GM18867 (cell line): ENCODE results near the gene OTULIN.

ENCODE experiments used
- ATAC-seq: cut with Tn5 transposase; IDR thresholded peaks from one replicate; pipeline ENCODE4 v1.9.1; 2021; ENCODE audit warnings: mild to moderate bottlenecking, moderate library complexity; ENCODE audit not compliant: unreplicated experiment

OTULIN gene

GRCh38 chr5:14664270-14665100 lies at the start of gene OTULIN:
TSS of gene OTULIN (plus strand) at chr5:14664718. CDS start at chr5:14664826, 108 bp downstream.
- ATAC-seq: peak; percentile 68

- ATAC-seq: no peak
Observed at GRCh38 chr5:14615365-14615764, 49.2 kb upstream of the OTULIN start.

GRCh38 chr5:14617441-14617840 lies 47.1 kb upstream of the OTULIN start:
- ATAC-seq: no peak

GRCh38 chr5:14627270-14627669 lies 37.2 kb upstream of the OTULIN start:
- no peak for ATAC-seq

- no peak for ATAC-seq
Observed at GRCh38 chr5:14628346-14628745, 36.2 kb upstream of the OTULIN start.

GRCh38 chr5:14630671-14631070 lies 33.8 kb upstream of the OTULIN start:
- ATAC-seq: no peak

- ATAC-seq: no peak
Observed at GRCh38 chr5:14635656-14636055, 28.9 kb upstream of the OTULIN start.

- no peak for ATAC-seq
Observed at GRCh38 chr5:14640765-14641164, 23.8 kb upstream of the OTULIN start.

GRCh38 chr5:14644623-14645237 lies 19.8 kb upstream of the OTULIN start:
- ATAC-seq: no peak

- no peak for ATAC-seq
Observed at GRCh38 chr5:14650052-14650451, 14.5 kb upstream of the OTULIN start.

- no peak for ATAC-seq
Observed at GRCh38 chr5:14655146-14655741, 9.3 kb upstream of the OTULIN start.

GRCh38 chr5:14656898-14657297 lies 7.6 kb upstream of the OTULIN start:
- no peak for ATAC-seq

- no peak for ATAC-seq
Observed at GRCh38 chr5:14659821-14660607, 4.5 kb upstream of the OTULIN start.

- ATAC-seq: no peak
Observed at GRCh38 chr5:14660833-14661232, 3.7 kb upstream of the OTULIN start.

GRCh38 chr5:14662721-14663260 lies 1.7 kb upstream of the OTULIN start:
- no peak for ATAC-seq

GRCh38 chr5:14663734-14664269 lies 716 bp upstream of the OTULIN start:
- ATAC-seq: peak; percentile 24

- no peak for ATAC-seq
Observed at GRCh38 chr5:14665101-14665822, 744 bp downstream of the OTULIN start.

GRCh38 chr5:14665949-14666348 lies 1.4 kb downstream of the OTULIN start:
- ATAC-seq: peak; percentile 40

- ATAC-seq: no peak
Observed at GRCh38 chr5:14666357-14666756, 1.8 kb downstream of the OTULIN start.

- no peak for ATAC-seq
Observed at GRCh38 chr5:14667290-14667689, 2.8 kb downstream of the OTULIN start.
